ENCODE results near the gene ADAM33.

DNA sequence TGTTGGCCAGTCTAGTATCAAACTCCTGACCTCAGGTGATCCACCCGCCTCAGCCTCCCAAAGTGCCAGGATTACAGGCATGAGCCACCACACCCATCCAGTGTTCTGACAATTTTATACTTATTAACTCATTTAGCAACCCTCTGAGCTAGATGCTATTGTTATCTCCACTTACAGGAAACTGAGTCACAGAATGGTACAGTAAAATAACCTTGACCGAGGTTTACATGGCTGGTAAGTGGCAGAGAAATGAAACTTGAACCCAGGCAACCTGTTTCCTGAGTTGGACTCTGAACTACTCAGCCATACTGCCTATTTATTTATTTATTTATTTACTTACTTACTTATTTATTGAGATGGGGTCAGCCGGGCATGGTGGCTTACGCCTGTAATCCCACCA is 37.2 kb upstream of the ADAM33 start:
- no peak for TF ChIP-seq EZH2 (IDR thresholded peaks at IDR 0.05; ENCODE audit: low read depth, unreplicated experiment)
- TF ChIP-seq, protein P1, sequence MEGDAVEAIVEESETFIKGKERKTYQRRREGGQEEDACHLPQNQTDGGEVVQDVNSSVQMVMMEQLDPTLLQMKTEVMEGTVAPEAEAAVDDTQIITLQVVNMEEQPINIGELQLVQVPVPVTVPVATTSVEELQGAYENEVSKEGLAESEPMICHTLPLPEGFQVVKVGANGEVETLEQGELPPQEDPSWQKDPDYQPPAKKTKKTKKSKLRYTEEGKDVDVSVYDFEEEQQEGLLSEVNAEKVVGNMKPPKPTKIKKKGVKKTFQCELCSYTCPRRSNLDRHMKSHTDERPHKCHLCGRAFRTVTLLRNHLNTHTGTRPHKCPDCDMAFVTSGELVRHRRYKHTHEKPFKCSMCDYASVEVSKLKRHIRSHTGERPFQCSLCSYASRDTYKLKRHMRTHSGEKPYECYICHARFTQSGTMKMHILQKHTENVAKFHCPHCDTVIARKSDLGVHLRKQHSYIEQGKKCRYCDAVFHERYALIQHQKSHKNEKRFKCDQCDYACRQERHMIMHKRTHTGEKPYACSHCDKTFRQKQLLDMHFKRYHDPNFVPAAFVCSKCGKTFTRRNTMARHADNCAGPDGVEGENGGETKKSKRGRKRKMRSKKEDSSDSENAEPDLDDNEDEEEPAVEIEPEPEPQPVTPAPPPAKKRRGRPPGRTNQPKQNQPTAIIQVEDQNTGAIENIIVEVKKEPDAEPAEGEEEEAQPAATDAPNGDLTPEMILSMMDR (conservative IDR thresholded peaks at IDR 0.05; ENCODE audit: low read depth in 2 of 2), result no peak
- TF ChIP-seq EZH2phosphoT487 (IDR thresholded peaks at IDR 0.05; ENCODE audit: unreplicated experiment), result no peak
- TF ChIP-seq POLR2AphosphoS5 (IDR thresholded peaks at IDR 0.05; ENCODE audit: low read depth), result no peak
- no peak for TF ChIP-seq REST (IDR thresholded peaks at IDR 0.05; ENCODE audit: unreplicated experiment)
- TF ChIP-seq CREB1 (CRISPR knock-in tag; IDR thresholded peaks at IDR 0.05; ENCODE audit: low read depth), result no peak
- TF ChIP-seq NANOG (IDR thresholded peaks at IDR 0.05; ENCODE audit: borderline replicate concordance), result no peak
